Type B pancreatic cell (in vitro differentiated cells): Measurements from ENCODE around the gene PBX3. TPM values are rescaled to one million over a fixed set of nuclear protein-coding genes. Genes with fewer than 3 reads are reported as not detected.

Experiments
- DNase-seq: peaks from one replicate; pipeline ENCODE4 v3.0.0; 2021; ENCODE audit warnings: mixed read lengths; ENCODE audit not compliant: unreplicated experiment; ENCODE audit errors: extremely low spot score
- H3K27ac Mint-ChIP-seq: 2 replicates; pipeline ENCODE4 v1.8.0; 2021; ENCODE audit warnings: mild to moderate bottlenecking, mixed read lengths
- H3K27me3 Mint-ChIP-seq: 2 replicates; pipeline ENCODE4 v1.8.0; 2021; ENCODE audit warnings: mixed read lengths
- H3K36me3 Mint-ChIP-seq: 2 replicates; pipeline ENCODE4 v1.8.0; 2021; ENCODE audit warnings: mixed read lengths
- H3K4me1 Mint-ChIP-seq: one replicate; pipeline ENCODE4 v1.8.0; 2021; ENCODE audit warnings: mixed read lengths; ENCODE audit not compliant: unreplicated experiment
- H3K4me3 Mint-ChIP-seq: 2 replicates; pipeline ENCODE4 v1.8.0; 2021; ENCODE audit warnings: mild to moderate bottlenecking, mixed read lengths
- H3K9me3 Mint-ChIP-seq: 2 replicates; pipeline ENCODE4 v1.8.0; 2021; ENCODE audit warnings: mixed read lengths
- CTCF ChIP-seq: fragments of 200-600 bp; sonication (generic); conservative IDR thresholded peaks from 2 replicates; pipeline ENCODE4 v1.5.0; 2021; ENCODE audit warnings: antibody characterized with exemption, mild to moderate bottlenecking
- total RNA-seq: library from RNA; stranded (reverse); gene quantifications from 2 replicates; pipeline ENCODE4 v1.2.1, GENCODE V29; 2021; ENCODE audit warnings: low replicate concordance

The PBX3 gene
- total RNA-seq, 1 donor from 2014 or later = 60.9 TPM

- H3K9me3 Mint-ChIP-seq = no peaks in the 10 kb centered on the region
- H3K27ac Mint-ChIP-seq = no peak overlapping the region
- H3K27me3 Mint-ChIP-seq = peaks cover 14% of the 10 kb centered on the region
- DNase-seq = no peak
- no peak overlapping the region for H3K4me3 Mint-ChIP-seq
- H3K4me1 Mint-ChIP-seq = no peaks in the 10 kb centered on the region
- H3K36me3 Mint-ChIP-seq = no peaks in the 10 kb centered on the region
- TF ChIP-seq CTCF = no peak
Measured at GRCh38 chr9:125996791-125997190, 249.6 kb downstream of the PBX3 start.

- Mint-ChIP-seq H3K4me3 (no peak overlapping the region), H3K36me3 (no peaks in the 10 kb centered on the region), H3K27me3 (peaks cover 14% of the 10 kb centered on the region), H3K27ac (no peak overlapping the region), H3K9me3 (no peaks in the 10 kb centered on the region), H3K4me1 (no peaks in the 10 kb centered on the region)
- TF ChIP-seq CTCF = no peak
- no peak for DNase-seq
Measured at GRCh38 chr9:125997196-125997823, 250.1 kb downstream of the PBX3 start.

- Mint-ChIP-seq H3K27me3 (peaks cover 14% of the 10 kb centered on the region), H3K9me3 (no peaks in the 10 kb centered on the region), H3K27ac (no peak overlapping the region), H3K4me1 (no peaks in the 10 kb centered on the region), H3K36me3 (no peaks in the 10 kb centered on the region), H3K4me3 (no peak overlapping the region)
- no peak for DNase-seq
- TF ChIP-seq CTCF = no peak
Measured at GRCh38 chr9:125998837-125999503, 251.8 kb downstream of the PBX3 start.

- H3K27ac Mint-ChIP-seq = no peak overlapping the region
- no peak for DNase-seq
- H3K27me3 Mint-ChIP-seq = peaks cover 14% of the 10 kb centered on the region
- no peak overlapping the region for H3K4me3 Mint-ChIP-seq
- H3K36me3 Mint-ChIP-seq = no peaks in the 10 kb centered on the region
- no peaks in the 10 kb centered on the region for H3K4me1 Mint-ChIP-seq
- no peaks in the 10 kb centered on the region for H3K9me3 Mint-ChIP-seq
- TF ChIP-seq CTCF = no peak
Measured at GRCh38 chr9:125999504-125999881, 252.3 kb downstream of the PBX3 start.

GRCh38 chr9:126000256-126000655, 253.1 kb downstream of the PBX3 start:
- Mint-ChIP-seq H3K4me1 (no peaks in the 10 kb centered on the region), H3K36me3 (no peaks in the 10 kb centered on the region), H3K27me3 (peaks cover 14% of the 10 kb centered on the region), H3K27ac (no peak overlapping the region), H3K4me3 (no peak overlapping the region), H3K9me3 (no peaks in the 10 kb centered on the region)
- DNase-seq = no peak
- TF ChIP-seq CTCF = no peak
